Stomach smooth muscle (tissue), 2 donors: ENCODE data around the gene TAF3.
"Not testable (repeated sequence)": the region's sequence is repeated elsewhere in the genome, so short reads cannot be mapped to it uniquely, and the experiment has no call there.

ENCODE experiments used
- H3K27ac ChIP-seq: one replicate; pipeline ENCODE4 v1.7.0; 2013; ENCODE audit warnings: mild to moderate bottlenecking, low read length, inconsistent platforms
- H3K27me3 ChIP-seq, 2 donors: one replicate each; pipeline ENCODE4 v1.7.0; 2013; ENCODE audit warnings: low read length in 2 of 2; ENCODE audit not compliant: insufficient read depth in 2 of 2, control insufficient read depth in 1 of 2
- H3K36me3 ChIP-seq, 2 donors: one replicate each; pipeline ENCODE4 v1.7.0; 2013; ENCODE audit warnings: low read length in 2 of 2; ENCODE audit not compliant: control insufficient read depth in 2 of 2, insufficient read depth in 2 of 2
- H3K4me1 ChIP-seq: one replicate; pipeline ENCODE4 v1.7.0; 2013; ENCODE audit warnings: low read length; ENCODE audit not compliant: control insufficient read depth, insufficient read depth
- H3K4me3 ChIP-seq, 2 donors: one replicate each; pipeline ENCODE4 v1.7.0; 2013; ENCODE audit warnings: low read length in 2 of 2
- H3K9ac ChIP-seq, 2 donors: one replicate each; pipeline ENCODE4 v1.7.0; 2013; ENCODE audit warnings: low read length in 2 of 2, mild to moderate bottlenecking in 1 of 2
- H3K9me3 ChIP-seq, 2 donors: one replicate each; pipeline ENCODE4 v1.7.0; 2013; ENCODE audit warnings: low read length in 2 of 2; ENCODE audit not compliant: control insufficient read depth in 2 of 2
- donor health status: healthy.
- donor health status: Pancreatic carcinoma.

Gene TAF3

DNA sequence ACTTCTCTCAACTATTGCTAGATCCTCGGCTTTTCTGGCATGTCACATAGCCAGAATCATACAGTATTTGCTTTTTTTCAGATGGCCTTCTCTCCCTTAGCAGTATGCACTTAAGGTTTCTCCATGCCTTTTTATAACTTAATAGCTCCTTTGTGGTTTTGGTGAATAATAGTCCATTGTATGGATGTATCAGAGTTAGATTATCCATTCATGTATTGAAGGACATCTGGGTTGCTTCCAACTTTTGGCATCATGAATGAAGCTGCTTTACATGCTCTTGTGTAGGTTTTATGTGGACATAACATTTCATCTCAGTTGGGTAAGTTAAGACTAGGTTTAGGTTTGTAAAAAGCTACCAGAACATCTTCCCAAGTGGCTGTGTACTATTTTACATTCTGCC, 25.8 kb upstream of the TAF3 start:
- Histone ChIP-seq H3K36me3 (peaks cover 2 to 7% of the 10 kb centered on the region in 2 donors), H3K9me3 (no peaks in the 10 kb centered on the region), H3K27me3 (no peaks in the 10 kb centered on the region), H3K9ac (no peak overlapping the region), H3K4me1 (peaks cover 15% of the 10 kb centered on the region), H3K4me3 (no peak overlapping the region), H3K27ac (no peak overlapping the region)

DNA sequence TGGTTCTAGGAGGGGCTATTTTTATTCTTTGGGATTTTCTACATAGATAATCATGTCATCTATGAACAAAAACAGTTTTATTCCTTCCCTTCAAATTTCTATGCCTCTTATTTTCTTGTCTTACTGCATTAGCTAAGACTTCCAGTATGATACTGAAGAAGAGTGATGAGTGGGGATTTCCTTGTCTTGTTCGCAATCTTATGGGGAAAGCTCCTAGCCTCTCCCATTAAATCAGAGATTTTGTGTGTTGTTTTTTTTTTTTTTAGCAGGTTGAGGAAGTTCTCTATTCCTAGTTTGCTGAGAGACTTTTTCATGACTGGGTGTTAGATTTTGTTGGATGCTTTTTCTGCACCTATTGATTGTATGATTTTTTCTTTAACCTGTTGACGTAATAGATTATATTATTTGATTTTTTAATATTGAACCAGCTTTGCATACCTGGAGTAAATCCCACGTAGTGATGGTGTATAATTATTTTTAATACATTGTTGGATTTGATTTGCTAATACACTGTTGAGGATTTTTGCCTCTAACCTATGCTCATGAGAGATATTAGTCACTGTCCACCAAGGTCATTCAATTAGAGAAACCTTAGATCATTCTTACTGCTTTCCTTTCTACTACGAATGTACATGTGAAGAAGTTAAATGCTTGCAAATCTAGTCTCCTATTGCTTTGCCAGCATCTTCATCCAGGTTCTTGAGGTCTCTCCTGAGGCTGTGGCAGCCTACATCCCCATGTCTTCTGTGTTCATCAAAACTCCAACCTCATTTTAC, 23.9 kb upstream of the TAF3 start:
- H3K4me1 ChIP-seq, result peaks cover 5% of the 10 kb centered on the region
- peaks cover 10 to 15% of the 10 kb centered on the region in 2 donors for H3K36me3 ChIP-seq
- no peak overlapping the region for H3K27ac ChIP-seq
- H3K4me3 ChIP-seq, result no peak overlapping the region
- H3K9ac ChIP-seq, result no peak overlapping the region
- no peaks in the 10 kb centered on the region for H3K27me3 ChIP-seq
- H3K9me3 ChIP-seq, result no peaks in the 10 kb centered on the region

DNA sequence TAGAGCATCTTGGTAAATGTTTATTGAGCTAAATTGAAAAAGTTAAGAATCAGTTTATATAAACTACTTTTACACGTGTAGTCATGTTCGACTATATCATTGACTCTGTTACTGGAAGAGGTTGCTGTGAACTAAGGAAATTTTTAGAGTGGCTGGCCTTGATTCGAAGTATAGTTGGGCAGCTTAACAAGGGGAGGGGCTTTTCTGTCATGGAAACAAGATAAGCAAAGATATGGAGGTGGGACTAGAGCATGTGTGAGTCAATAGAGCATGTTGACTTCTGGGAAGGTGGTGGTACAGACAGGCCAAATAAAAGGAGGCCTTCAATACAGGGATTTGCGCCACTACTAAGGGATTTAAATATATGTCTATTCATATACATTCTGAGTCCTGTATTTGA, 22.7 kb upstream of the TAF3 start:
- Histone ChIP-seq H3K9me3 (no peaks in the 10 kb centered on the region), H3K36me3 (peaks cover 17 to 18% of the 10 kb centered on the region in 2 donors), H3K4me1 (peaks cover 1% of the 10 kb centered on the region), H3K4me3 (no peak overlapping the region), H3K9ac (no peak overlapping the region), H3K27me3 (no peaks in the 10 kb centered on the region), H3K27ac (no peak overlapping the region)

DNA sequence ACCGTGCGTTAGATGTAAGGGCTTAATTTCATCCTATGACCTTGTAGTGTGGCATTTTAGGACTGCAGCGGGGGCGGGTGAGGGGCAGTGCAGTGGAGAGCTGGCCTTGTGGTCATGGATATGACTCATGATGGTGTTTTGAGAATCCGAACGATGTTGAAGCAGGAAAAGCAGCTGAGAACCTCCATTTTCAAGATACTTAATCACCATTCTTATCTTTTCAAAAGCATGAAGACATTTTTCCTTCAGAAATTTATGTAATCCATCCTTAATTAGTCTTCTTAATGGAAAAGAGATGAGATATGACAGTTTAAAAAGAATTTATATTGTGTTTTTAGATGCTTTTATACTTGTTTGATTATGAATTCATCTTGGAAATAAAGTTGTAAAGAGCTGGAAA, 20.7 kb upstream of the TAF3 start:
- peaks cover 28 to 37% of the 10 kb centered on the region in 2 donors for H3K36me3 ChIP-seq
- H3K27ac ChIP-seq, result no peak overlapping the region

DNA sequence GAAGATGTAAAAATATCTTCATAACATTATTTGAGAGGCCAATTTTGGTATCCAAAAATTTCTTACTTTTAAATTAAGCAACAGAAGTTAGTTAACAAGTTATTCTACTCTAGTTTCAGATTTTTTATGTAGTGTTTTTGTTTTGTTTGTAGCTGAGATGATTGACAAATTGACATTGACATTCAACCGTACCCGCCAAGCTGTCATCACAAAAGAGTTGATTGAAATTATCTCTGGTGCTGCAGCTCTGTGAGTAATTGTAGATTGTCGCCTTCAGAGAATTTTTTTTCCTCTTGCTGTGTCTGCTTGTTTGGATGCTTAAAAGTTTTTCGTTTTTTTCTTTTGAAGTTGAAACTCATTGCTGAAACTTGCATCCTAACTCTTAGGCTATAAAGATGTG, 15.7 kb upstream of the TAF3 start:
- H3K4me1 ChIP-seq, result no peaks in the 10 kb centered on the region
- no peak overlapping the region for H3K27ac ChIP-seq
- peaks cover 47 to 61% of the 10 kb centered on the region in 2 donors for H3K36me3 ChIP-seq
- no peak overlapping the region for H3K4me3 ChIP-seq
- H3K27me3 ChIP-seq, result no peaks in the 10 kb centered on the region
- no peak overlapping the region for H3K9ac ChIP-seq
- H3K9me3 ChIP-seq, result no peaks in the 10 kb centered on the region

More for the DNA sequence above, 20.7 kb upstream of the TAF3 start:
- H3K4me1 ChIP-seq, result no peaks in the 10 kb centered on the region
- H3K27me3 ChIP-seq, result no peaks in the 10 kb centered on the region
- H3K9me3 ChIP-seq, result no peaks in the 10 kb centered on the region
- no peak overlapping the region for H3K9ac ChIP-seq
- H3K4me3 ChIP-seq, result no peak overlapping the region

DNA sequence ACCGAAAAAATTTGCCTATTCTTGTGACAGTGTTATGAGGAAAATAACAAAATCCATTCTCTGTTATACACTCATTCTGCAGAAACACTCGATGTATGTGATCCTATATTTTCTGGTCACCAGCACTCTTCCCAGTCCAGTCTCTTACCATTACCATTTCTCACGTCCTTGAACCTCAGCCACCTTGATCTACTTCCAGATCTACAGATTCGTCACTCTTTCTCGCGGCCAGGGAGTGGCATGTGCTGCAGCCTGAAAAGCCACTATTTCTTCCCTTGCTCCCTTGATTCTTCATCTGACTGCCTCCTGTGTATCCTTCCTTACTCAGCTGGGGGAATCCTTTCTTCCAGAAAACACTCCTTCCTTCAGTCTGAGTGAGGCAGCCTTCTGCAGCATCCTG, 14.1 kb upstream of the TAF3 start:
- Histone ChIP-seq H3K4me3 (no peak overlapping the region), H3K9ac (no peak overlapping the region), H3K4me1 (no peaks in the 10 kb centered on the region), H3K9me3 (no peaks in the 10 kb centered on the region), H3K27ac (no peak overlapping the region), H3K36me3 (peaks cover 45 to 63% of the 10 kb centered on the region in 2 donors), H3K27me3 (no peaks in the 10 kb centered on the region)

DNA sequence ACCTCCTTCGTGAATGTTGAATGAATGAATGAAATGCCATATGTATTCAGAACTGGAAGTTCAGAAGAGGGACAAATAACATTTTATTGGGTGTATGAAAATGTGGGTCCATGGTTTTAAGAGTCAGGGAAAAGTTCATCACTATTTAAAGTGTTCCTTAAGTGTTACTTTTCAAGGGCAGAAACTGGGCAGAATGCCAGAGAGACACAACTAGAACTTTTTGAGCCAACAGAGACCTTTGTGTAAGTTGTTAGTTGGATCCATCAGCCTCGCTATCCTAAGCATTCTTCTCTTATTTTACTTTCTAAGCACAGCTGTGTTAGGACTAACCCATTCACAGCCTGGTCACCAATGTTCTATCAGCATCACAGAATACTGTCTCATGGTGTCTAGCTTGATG, 13.6 kb upstream of the TAF3 start:
- Histone ChIP-seq H3K27me3 (no peaks in the 10 kb centered on the region), H3K36me3 (peaks cover 43 to 58% of the 10 kb centered on the region in 2 donors), H3K9ac (no peak overlapping the region), H3K4me3 (no peak overlapping the region), H3K4me1 (no peaks in the 10 kb centered on the region), H3K27ac (no peak overlapping the region), H3K9me3 (no peaks in the 10 kb centered on the region)

DNA sequence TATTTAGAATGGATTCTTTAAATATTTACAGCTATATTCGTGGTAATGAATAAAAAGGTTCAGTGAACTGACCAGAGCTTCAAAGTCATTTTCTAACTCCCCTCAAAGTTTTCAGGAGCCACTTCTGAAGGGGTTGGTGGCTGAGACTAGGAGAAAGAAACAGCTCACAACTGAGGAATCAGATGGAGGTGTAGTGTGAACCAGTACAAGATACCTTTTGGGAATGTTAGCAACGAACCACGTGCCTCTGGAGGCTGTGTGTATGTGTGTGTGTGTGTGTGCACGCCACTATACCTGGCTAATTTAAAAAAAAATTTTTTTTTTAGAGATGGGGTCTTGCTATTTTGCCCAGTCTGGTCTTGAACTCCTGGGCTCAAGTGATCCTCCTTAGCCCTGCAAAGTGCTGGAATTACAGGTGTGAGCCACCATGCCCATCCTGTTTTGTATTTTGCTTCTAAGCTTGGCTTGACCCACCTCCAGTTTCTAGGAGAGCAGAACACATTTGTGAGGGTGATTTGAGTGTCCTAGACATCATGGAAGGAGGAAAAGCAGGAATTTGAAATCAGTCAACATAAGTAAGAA, 9.5 kb upstream of the TAF3 start:
- Histone ChIP-seq H3K9ac (no peak overlapping the region), H3K4me3 (no peak overlapping the region), H3K36me3 (peaks cover 23 to 24% of the 10 kb centered on the region in 2 donors), H3K27ac (no peak overlapping the region), H3K4me1 (no peaks in the 10 kb centered on the region), H3K9me3 (no peaks in the 10 kb centered on the region), H3K27me3 (no peaks in the 10 kb centered on the region)

DNA sequence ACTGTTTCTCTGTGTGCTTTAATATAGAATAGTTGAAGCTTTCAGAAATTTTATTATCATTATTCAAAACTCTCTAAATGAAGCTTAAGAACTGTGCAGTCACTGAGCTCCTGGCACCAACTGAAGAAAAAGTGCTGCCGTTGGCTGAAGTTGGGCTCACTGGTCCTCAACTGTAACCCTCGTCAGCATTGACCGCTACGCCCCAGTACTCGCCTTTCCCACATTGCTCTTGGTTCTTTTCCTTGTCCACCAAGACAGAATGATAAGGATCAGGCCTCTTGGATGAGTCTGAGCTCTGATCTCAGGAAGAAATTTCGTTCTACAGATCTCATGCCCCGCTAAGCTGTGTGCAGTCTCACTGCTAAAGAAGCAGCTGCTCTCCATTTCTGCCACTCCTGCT, 7.9 kb upstream of the TAF3 start:
- Histone ChIP-seq H3K27ac (no peak overlapping the region), H3K27me3 (no peaks in the 10 kb centered on the region), H3K9ac (no peak overlapping the region)

DNA sequence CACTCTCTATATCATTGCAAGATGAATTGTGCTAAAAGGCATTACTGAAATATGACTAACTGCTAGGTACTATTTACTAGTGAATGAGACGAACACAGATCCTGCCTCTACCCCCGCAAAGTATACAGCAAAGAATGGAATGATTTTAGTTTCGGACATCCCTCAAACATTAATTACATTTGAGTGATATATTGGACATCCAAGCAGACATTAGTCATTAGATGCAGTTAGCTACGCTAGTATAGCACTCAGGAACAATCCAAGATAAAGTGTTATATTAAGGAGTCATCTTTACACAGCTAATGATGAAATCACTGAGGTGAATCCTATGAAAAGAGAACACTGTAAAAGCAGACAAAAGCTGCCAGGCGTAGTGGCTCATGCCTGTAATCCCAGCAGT, 7.3 kb upstream of the TAF3 start:
- H3K9ac ChIP-seq, result no peak overlapping the region
- peaks cover 9% of the 10 kb centered on the region in 2 donors for H3K36me3 ChIP-seq
- no peaks in the 10 kb centered on the region for H3K27me3 ChIP-seq

More for the DNA sequence above, 7.9 kb upstream of the TAF3 start:
- H3K9me3 ChIP-seq, result no peaks in the 10 kb centered on the region
- no peaks in the 10 kb centered on the region for H3K4me1 ChIP-seq
- peaks cover 9% of the 10 kb centered on the region in 2 donors for H3K36me3 ChIP-seq
- H3K4me3 ChIP-seq, result no peak overlapping the region

DNA sequence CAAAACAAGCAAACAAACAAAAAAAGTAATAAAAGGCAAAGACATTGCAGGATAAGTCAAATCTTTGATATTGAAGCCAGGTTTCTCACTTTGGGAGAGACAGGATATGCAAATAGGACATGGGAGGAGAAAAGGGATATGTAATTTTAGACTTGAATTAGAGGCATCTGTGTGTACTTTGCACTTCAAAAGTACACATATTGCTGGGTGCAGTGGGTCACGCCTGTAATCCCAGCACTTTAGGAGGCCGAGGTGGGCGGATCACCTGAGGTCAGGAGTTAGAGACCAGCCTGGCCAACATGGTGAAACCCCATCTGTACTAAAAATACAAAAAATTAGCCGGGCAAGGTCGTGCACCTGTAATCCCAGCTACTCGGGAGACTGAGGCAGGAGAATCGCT, 6.6 kb upstream of the TAF3 start:
- not testable (repeated sequence) for H3K27me3 ChIP-seq, H3K36me3 ChIP-seq, H3K9ac ChIP-seq, H3K4me3 ChIP-seq, H3K9me3 ChIP-seq, H3K27ac ChIP-seq, H3K4me1 ChIP-seq

More for the DNA sequence above, 7.3 kb upstream of the TAF3 start:
- Histone ChIP-seq H3K4me1 (no peaks in the 10 kb centered on the region), H3K4me3 (no peak overlapping the region), H3K9me3 (no peaks in the 10 kb centered on the region), H3K27ac (no peak overlapping the region)
